Activated T-helper 2 cell treated with anti-CD3 and anti-CD28 coated beads, Interferon-gamma antibody, Interleukin-2, Interleukin-4, amounts not matched to agents 10 μg/mL and 5 μg/mL and 100 μg/mL, durations not matched to agents 14 hours and 24 hours and 36 hours (primary cell): ENCODE measurements around the gene RUSF1. TPM values are rescaled to one million over a fixed set of nuclear protein-coding genes. Genes with fewer than 3 reads are reported as not detected.

Source experiments
- DNase-seq: peaks from one replicate; pipeline ENCODE4 v3.0.0; 2021; ENCODE audit warnings: low spot score
- H3K27ac Mint-ChIP-seq: one replicate; pipeline ENCODE4 v1.8.0; 2021; ENCODE audit warnings: mixed read lengths
- H3K27me3 Mint-ChIP-seq: one replicate; pipeline ENCODE4 v1.8.0; 2021; ENCODE audit warnings: low read depth, mixed read lengths
- H3K36me3 Mint-ChIP-seq: one replicate; pipeline ENCODE4 v1.8.0; 2021; ENCODE audit warnings: low read depth, mixed read lengths
- H3K4me1 Mint-ChIP-seq: one replicate; pipeline ENCODE4 v1.8.0; 2021; ENCODE audit warnings: low read depth, mixed read lengths
- H3K4me3 Mint-ChIP-seq: one replicate; pipeline ENCODE4 v1.8.0; 2021; ENCODE audit warnings: low read depth, mild to moderate bottlenecking, moderate library complexity, mixed read lengths
- H3K9me3 Mint-ChIP-seq: one replicate; pipeline ENCODE4 v1.8.0; 2021; ENCODE audit warnings: mixed read lengths
- intact Hi-C: fragments of 100-400 bp; cut with micrococcal nuclease; formaldehyde crosslinking; loops from one replicate; pipeline ENCODE4 v1.15.1; 2023
- total RNA-seq: library from RNA; stranded (reverse); gene quantifications from 2 replicates; pipeline ENCODE4 v1.2.3, GENCODE V29; 2022

The RUSF1 gene
- total RNA-seq, 1 donor from 2014 or later = 41.2 TPM

DNA sequence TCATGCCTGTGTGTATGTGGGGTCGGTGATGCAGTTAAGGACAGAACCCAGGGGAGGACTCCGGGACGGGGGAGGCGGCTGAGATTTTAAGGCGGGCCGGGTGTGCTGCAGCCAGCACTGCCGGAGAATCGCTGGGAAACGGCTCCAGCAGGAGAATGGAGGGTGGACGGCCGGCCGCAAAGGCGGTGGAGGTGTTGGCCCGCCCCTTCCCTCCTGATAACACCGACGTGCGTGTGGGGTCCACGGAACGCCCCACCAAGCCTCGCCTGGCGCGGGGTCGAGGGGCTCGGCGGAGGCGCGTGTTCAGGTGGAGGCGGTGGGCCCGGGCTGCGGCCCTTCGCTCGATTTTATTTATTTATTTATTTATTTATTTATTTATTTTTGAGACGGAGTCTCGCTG lies 66.2 kb downstream of the RUSF1 start:
- DNase-seq = no peak
- intact Hi-C loops = loop anchor here (2.0 kb wide), 2 partner anchors 21 to 55 kb away; no protein-coding TSS in a partner anchor
- peak overlapping the region; percentile 72 for H3K4me3 Mint-ChIP-seq
- H3K27me3 Mint-ChIP-seq = no peaks in the 10 kb centered on the region
- peaks cover 29% of the 10 kb centered on the region for H3K4me1 Mint-ChIP-seq
- peaks cover 5% of the 10 kb centered on the region for H3K36me3 Mint-ChIP-seq
- no peaks in the 10 kb centered on the region for H3K9me3 Mint-ChIP-seq
- peak overlapping the region; percentile 42 for H3K27ac Mint-ChIP-seq

DNA sequence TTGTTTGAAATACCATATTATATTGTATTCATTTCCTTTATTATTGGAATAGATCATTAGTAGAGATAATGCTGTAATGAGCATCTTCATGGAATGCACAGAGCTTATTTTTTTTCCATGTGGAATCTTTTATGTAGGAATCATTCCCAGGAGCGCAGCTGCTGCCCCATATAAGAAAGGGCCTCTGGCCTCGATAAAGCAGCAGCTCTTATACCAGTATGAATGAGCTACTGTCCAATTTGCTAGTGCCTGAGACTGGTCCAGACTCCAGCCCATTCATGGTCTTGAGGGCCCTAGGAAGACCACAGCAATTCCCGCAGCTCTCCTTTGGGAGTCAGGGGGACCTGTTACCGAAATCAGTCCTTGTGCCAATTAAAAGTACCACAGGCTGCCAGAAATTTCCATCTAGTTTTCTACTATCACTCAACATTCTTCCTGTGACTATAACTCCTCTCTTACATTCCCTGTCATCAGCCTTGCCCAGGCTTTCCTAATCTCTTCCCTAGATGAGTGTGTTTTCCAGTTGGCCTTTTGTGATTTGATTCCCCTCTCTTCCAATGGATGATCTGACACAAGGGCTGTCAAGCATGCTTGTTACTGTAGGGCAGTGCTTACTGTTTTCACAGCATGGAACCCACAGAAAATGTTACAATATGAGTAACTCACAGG lies 67.5 kb downstream of the RUSF1 start:
- H3K4me1 Mint-ChIP-seq = peaks cover 25% of the 10 kb centered on the region
- H3K36me3 Mint-ChIP-seq = no peaks in the 10 kb centered on the region
- no peaks in the 10 kb centered on the region for H3K27me3 Mint-ChIP-seq
- H3K27ac Mint-ChIP-seq = no peak overlapping the region
- DNase-seq = no peak
- H3K9me3 Mint-ChIP-seq = no peaks in the 10 kb centered on the region
- no peak overlapping the region for H3K4me3 Mint-ChIP-seq
- intact Hi-C loops = no loop called here

DNA sequence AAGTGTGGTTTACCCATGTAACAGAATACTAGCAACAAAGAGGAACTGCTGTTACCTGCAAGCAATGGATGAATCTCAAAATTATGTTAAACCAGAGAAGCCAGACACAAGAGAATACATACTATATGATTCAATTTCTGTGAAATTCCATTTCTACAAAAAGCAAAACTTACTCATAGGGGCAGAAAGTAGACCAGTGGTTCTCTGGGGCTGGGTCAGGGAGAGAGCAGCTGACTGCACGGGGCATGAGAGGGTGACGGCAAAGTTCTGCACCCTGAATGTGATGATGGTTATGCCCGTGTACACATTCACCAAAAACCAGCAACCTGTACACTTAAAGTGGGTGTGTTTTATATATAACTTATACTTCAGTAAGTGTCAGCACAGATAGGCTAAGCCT lies 68.7 kb downstream of the RUSF1 start:
- no peak overlapping the region for H3K27ac Mint-ChIP-seq
- DNase-seq = no peak
- H3K9me3 Mint-ChIP-seq = no peaks in the 10 kb centered on the region
- no peak overlapping the region for H3K4me3 Mint-ChIP-seq
- H3K4me1 Mint-ChIP-seq = peaks cover 23% of the 10 kb centered on the region
- H3K36me3 Mint-ChIP-seq = no peaks in the 10 kb centered on the region
- intact Hi-C loops = no loop called here
- no peaks in the 10 kb centered on the region for H3K27me3 Mint-ChIP-seq

Other genes starting within 250 kb of the RUSF1 start
- gene ITGAM, start 248.4 kb downstream of the RUSF1 start, total RNA-seq = 7.0 and 8.4 TPM in 2 replicates
- gene ITGAX, start 153.2 kb downstream of the RUSF1 start, total RNA-seq = 56.2 and 56.9 TPM in 2 replicates
- gene ITGAD, start 115.1 kb downstream of the RUSF1 start, total RNA-seq = 0.18 and 0.21 TPM in 2 replicates
- not detected in 2 replicates for gene COX6A2, start 80.0 kb downstream of the RUSF1 start, total RNA-seq
- 0.27 and 0.41 TPM in 2 replicates for gene ZNF843, start 65.6 kb downstream of the RUSF1 start, total RNA-seq
- gene ARMC5, start 48.9 kb downstream of the RUSF1 start, total RNA-seq = 10.5 and 10.6 TPM in 2 replicates
- 1.2 and 1.7 TPM in 2 replicates for gene TGFB1I1, start 36.2 kb downstream of the RUSF1 start, total RNA-seq
- not detected in 2 replicates for gene SLC5A2, start 25.3 kb downstream of the RUSF1 start, total RNA-seq
- not detected in 2 replicates for gene AHSP, start 19.5 kb upstream of the RUSF1 start, total RNA-seq